IPS-NIHi11 (cell line): ENCODE measurements around the gene FBXW10.
A peak's percentile ranks its signal among the peaks of the same experiment; 100 is the strongest.
"Not testable (repeated sequence)": the region's sequence is repeated elsewhere in the genome, so short reads cannot be mapped to it uniquely, and the experiment has no call there.

Experiments
- DNase-seq: peaks from one replicate; pipeline ENCODE4 v3.0.0; 2012; ENCODE audit warnings: mixed read lengths, low spot score

Gene FBXW10

DNA sequence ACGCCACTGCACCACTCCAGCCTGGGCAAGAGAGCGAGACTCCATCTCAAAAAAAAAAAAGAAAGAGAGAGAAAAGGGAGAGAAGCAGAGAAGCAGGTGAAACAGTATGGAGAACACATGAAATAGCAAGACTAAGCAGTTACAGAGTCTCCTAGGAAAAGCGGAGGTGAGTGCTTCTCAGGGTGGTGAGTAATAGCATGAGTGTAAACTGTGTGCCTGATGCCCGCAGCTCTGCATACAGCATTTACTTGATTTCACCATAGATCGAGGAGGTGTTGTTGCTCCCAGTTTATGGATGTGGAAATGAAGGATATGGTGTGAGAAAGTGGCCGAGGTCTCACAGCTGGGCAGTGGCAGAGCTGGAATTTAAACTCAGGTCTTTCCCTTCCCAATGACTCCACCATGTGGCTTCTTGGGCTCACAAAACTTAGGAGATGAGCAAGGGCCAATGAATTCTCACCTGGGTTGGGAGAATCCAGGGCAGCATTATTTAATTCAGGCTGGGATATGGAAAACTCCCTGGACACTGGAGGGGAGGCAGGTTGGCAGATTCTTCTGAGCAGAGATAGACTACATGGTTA is 10.1 kb downstream of the FBXW10 start:
- DNase-seq, result not testable (repeated sequence)

DNA sequence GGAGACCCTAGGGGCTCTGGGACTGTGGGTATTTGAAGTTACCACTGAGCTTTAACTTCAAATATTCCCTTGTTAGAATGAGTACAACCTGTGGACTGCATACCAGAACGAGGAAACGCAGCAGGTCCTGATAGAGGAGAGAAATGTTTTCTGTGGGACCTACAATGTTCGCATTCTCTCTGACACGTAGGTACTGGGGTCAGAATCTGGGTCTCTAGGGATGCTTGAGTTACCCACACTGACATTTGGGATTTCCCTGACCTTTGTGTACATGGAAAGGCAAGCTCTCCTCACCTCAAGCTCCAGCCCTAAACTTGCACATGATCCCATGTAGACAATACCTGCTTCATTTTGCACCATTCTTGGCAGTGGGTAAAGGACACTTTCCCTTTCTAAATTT is 12.1 kb downstream of the FBXW10 start:
- DNase-seq, result not testable (repeated sequence)

DNA sequence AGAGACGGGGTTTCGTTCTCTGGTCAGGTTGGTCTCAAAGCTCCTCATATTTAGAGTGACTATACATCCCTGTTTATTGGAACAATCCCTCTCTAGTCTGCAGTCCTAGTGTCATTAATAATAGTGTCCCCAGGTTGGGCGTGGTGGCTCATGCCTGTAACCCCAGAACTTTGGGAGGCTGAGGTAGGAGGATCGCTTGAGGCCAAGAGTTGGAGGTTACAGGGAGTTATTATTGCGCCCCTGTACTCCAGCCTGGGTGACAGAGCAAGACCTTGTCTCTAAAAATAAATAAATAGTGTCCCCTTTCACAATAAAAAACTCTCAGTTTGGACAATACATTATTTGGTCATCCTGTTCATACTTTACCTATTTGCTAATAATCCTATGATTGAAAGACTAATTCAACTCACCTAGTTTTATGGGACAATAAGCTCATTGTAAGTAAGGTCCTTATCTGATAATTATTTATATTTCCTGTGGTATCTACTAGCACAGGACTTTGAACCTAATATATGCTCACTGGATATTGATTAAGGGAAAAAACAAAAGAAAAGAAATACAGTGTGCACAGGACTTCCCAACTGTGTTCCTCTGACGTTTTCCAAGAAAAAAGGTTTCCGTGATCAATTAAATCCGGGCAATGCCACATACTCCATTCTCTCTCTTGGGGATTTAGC is 13.7 kb downstream of the FBXW10 start:
- DNase-seq, result not testable (repeated sequence)

DNA sequence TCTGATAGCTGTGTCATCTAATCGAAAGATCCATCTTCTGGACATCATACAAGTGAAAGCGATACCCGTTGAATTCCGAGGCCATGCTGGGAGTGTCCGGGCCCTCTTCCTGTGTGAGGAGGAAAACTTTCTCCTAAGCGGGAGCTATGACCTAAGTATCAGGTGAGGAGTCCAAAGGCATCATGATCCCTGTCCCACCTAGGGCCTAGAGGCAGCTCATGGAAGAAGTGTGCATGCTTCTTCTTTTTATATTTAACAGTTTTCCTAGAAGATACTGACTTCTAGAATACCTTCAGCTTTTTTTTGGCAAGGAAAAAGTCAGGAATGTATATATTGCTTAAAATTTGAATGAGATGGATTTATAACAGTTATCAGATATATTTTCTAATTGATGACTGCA is 14.5 kb downstream of the FBXW10 start:
- not testable (repeated sequence) for DNase-seq

DNA sequence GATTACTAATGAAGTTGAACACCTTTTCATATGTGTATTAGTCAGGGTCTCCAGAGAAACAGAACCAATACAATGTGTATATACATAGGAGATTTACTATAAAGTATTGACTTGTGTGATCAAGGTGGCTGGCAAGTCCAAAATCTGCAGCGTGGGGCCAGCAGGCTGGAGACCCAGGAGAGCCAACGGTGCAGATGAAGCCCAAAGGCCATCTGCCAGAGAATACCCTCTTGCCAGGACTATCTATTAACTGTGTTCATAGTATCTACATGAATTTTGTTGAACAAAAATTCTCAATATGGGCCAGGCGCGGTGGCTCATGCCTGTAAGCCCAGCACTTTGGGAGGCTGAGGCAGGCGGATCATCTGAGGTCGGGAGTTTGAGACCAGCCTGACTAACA is 16.4 kb downstream of the FBXW10 start:
- DNase-seq, result not testable (repeated sequence)

DNA sequence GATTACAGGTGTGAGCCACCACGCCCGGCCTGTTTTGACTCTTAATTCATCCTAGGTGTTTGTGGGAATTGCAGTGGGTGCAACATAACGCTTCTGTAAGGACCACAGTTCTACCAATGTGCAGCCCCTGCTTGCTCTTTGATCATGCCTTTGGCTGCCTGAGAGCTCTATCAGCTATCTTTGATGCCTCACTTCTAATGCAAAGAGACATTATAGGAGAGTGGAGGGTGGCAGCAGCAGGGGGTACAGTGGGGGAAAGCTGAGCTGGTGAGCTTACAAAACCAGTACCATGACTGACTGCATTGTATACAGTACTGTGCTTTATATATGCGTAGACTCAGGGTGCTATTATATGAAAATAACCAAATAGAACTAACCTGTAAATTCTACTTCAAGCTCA is 26.7 kb downstream of the FBXW10 start:
- DNase-seq, result not testable (repeated sequence)

DNA sequence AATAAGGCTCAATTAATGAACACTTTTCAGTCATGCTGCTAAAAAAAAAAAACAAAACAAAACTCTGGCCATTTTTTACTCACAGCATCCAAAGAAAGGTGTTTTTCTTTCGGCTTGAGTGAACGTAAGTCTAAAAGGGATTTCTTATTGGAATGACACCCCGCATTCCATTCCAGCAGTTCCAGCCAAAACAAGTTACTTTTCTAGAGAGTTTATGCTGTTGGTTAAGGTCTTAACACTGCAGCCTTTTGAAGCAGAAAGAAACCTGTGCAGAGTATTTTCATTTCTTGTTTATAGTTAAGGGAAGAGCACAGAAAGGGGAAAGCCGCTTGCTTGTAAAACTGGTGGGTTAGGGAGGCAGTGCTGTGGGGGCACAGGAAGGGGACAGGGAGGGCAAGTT is 27.2 kb downstream of the FBXW10 start:
- not testable (repeated sequence) for DNase-seq

DNA sequence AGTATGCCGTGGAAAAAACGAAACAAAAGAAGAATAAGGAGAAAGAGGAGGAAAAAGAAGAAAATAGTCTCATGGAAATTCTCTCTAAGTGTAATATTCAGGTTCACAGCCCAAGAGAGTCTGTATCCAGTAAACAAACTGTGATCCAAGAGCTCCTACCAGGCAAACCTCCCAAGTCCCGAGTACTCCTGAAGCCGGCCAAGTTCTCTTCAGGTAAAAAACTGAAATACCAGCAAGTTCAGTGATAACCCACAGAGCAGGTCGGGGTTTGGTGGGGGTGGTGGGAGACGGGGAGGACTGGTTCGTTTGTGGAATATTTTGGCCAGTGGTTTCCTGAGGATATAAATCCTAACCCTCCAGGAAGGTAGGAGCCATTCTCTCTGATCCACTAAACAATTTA is 28.6 kb downstream of the FBXW10 start:
- DNase-seq, result no peak

DNA sequence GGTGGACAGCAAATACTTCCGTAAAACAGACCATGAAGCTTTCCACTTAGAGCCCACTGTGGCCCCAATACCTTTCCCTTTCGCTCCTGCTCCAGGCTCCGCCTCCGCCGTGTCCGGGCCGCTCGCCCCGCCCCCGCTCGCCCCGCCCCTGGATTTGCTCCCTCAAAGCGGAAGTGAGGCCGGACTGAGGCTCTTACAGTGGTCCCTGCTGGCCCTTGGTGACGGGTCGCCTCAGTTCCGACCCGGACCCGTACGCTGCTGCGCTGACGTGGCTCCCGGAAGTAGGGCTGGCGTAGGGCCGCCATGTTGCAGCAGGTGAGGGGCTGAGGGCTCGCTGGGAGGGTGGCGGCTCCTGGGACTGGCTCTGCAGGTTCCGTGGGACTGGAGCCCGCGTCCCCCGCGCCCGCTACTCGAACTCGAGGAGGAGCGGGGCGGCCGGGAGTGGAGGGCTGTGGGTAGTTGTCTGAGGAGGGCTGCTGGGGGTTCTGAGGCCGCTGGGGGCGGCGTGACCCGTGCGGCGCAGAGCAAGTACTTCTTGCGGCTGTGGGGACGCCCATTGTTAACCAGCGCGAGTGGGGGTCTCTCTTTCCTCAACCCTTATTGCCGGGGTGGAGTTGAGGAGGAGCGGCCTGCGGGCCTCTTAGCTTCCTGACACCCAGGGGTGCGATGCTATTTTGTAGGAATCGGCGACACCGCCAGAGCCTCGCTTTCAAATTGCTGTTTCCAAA is 37.3 kb downstream of the FBXW10 start, which contains the start of gene TVP23B:
TSS of gene TVP23B (plus strand) at position 193 of the 728 bp plus-strand sequence. CDS start at position 304, 111 bp downstream.
- DNase-seq, result peak; percentile 73

DNA sequence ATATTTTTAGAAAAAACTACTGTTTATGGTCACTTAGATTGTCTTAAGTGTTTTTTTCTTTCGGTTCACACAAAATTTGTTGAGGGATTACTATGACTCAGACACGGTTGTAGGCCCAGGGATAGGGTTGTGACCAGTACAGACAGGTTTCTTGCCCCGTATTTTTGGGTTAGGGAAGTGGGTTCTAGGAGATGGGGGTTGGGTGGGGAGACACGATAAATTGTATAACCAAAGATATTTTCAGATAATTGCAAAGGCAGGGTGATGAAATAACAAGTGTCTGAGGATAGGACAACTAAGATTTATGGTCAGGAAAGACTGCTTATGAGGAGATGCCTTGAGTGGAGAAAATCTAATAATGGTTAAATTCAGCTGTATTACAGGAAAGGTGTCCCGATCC is 38.0 kb downstream of the FBXW10 start:
- DNase-seq, result not testable (repeated sequence)

DNA sequence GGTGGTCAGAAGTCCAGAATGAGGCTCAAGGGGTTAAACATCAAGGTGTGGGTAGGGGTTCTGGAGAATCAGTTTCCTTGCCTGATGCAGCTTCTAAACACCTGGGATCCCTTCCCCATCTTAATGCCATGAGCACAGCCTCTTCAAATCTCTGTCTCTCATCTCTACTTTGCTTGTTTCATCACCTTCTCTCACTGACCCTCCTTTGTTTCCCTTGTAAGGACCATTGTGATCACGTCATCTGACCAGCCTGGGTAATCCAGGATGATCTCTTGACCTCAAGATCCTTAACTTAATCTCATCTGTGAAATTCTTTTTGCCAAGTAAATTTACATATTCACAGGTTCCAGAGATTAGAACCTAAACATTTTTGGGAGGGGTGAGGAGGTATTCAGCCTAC is 42.1 kb downstream of the FBXW10 start:
- DNase-seq, result not testable (repeated sequence)

DNA sequence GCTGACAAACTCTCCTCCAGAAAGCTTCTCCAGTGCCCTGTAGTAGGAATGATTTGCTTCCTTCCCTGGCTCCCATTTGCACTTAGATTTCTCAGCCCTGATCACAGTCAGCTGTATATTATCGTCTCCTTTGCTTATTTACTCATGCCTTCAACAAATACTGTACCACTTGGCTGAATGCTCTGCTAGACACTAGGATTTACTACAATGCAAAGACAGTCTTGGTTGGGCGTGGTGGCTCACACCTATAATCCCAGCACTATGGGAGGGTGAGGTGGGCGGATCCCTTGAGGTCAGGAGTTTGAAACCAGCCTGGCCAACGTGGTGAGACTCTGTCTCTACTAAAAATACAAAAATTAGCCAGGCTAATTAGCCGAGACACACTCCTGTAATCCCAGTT is 43.0 kb downstream of the FBXW10 start:
- not testable (repeated sequence) for DNase-seq

DNA sequence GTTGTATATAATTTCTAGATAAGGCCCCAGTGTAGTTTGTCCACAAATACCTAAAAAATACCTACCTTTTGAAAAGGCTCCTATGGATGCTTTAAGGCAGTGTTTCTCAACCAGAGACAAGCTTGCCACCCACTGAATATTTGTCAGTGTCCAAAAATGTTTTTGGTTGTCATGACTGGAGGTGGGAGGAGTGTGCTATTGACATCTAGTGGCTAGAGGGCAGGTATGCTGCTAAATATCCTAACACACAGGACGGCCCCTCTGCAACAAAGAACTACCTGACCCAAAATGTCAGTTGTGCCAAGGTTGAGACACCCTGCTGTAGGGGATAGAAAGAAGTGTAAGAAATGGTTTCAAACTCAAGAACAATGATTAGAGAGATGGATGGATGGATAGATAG is 47.5 kb downstream of the FBXW10 start:
- DNase-seq, result not testable (repeated sequence)

DNA sequence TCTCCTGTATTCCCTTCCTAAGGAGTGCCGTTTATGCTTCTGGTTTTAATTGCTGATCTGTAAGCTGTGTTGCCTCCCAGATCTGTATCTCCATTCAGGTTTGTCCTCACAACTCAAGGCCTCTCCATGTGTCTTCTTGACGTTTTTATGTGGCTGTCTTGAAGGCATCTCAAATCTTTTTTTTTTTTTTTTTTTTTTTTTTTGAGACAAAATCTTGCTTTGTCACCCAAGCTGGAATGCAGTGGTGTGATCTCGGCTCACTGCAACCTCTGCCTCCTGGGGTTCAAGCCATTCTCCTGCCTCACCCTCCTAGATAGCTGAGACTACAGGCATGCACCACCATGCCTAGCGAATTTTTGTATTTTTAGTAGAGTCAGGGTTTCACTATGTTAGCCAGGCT is 51.0 kb downstream of the FBXW10 start:
- not testable (repeated sequence) for DNase-seq

DNA sequence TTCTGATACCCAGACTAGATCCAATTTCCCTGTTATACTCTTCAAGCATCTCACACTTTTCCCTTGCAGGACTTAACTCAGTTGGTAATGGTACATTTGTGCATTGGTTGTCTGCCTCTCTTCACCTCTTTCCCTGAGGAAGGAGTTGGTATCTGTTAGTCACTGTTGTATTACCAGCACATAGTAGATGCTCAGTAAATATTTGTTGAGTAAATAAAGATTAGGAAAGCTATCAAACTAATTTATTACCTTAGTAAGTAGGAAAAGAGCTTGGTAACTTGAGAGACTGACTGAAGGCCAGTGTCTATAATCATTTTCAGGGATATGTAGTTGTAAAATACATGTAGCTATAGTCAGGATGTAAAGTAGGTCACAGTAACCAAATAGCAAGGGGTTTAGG is 53.0 kb downstream of the FBXW10 start:
- not testable (repeated sequence) for DNase-seq

DNA sequence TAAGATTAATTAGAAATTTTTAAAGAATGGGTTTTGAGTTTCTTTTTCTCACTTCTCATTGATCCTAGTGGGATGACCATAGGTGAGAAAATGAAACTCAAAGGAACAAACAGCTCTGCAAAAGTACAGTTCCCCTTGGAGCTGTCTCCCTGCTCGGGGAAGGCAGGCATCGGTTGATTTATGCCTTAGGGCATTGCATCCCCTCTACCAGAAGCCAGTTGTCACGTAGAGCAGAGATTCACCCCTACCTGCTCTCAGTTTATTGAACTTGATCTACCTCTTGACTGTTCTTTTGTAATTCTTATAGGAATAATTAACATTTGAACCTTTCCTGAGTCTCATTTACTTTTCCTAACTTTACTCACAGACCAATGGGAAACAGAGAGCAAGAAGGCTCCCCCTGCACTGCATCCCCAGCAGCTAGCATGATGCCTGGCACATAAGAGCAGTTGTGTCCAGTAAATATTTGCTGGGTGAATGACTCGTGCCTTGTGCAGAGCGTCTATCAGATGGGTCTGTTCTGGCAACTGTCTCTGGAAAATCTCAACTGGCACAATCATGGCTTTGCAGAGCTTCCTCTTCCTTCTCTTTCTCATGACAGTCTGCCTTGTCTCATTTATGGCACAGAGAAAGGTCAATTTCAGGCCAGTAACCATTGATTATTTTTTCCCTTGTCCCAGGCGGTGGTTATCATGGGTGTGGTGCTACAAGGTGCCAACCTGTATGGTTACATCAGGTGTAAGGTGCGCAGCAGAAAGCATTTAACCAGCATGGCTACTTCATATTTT is 59.8 kb downstream of the FBXW10 start:
- DNase-seq, result not testable (repeated sequence)

DNA sequence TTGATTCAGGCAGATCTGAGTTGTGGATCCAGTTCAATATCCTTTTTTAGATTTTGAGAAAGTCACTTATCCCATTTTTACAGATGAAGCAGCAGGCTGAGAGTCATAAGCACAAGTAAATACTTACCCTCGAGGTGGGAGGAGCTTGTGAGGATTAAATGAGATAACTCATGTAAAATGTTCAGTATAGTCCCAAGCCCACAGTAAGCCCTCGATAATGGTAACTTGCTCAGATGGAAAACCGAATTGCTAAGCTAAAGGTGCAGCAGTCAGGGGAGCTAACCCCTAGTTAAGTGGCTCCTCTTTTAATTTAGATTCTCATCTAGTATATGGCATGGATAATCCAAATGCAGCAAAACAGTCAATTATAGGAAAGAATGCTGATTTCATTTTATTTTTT is 72.1 kb downstream of the FBXW10 start:
- not testable (repeated sequence) for DNase-seq

DNA sequence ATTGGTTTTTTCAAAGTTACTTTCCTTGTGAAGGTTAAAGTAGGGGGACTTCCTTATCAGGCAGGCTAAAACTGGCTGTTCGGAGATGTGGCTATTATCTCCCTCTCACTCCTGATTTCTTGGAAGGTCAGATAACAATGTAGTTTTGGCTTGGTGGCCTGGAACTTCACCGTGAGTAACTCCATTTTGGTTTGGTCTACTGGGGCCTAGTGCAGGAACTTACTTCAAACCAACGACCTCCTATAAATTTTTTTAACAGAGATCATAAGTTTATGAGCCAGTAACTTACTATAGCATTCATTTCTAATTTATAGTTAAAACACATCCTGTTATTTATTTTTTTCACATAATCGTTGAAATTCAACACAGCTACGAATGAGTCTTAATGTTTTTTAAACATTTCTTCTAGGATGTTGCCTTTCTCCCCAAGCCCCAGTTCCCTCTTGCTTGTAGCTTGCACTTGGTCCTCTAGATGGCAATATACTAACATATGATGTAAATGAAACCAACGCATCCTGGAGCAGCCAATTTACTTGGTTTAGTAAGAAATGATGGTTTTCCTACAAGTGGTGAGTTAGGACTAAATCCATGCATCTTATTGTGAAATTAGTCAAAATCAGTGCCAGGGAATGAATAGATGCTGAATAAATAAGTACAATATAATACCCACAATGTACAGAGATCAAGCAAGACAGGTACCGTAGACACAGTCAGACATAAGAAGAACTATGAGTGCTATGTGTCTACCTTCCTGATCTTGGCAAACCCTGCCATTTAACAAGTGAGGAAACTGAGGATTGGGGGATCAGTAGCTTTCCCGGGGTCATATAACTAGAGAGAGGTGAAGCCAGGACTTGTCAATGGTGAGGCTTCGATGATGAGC is 72.9 kb downstream of the FBXW10 start:
- peak; percentile 17 for DNase-seq

DNA sequence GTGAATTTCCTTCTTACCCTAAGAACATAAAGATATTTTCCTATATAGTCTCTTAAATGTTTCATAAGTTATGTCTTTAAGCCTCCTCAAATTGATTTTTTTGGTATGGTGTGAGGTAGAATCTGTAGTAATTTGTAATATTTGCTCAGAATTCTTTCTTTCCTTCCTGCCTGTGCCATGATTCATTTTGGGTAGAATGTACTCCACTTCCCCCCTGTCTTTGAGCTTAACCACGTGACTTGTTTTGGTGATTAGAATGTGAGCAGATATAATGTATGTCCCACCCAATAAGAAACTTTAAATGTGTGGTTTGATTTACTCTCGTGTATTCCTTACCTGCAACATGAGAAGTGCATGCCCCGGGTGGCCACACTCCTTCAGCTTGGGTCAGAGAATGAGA is 77.6 kb downstream of the FBXW10 start:
- DNase-seq, result not testable (repeated sequence)

DNA sequence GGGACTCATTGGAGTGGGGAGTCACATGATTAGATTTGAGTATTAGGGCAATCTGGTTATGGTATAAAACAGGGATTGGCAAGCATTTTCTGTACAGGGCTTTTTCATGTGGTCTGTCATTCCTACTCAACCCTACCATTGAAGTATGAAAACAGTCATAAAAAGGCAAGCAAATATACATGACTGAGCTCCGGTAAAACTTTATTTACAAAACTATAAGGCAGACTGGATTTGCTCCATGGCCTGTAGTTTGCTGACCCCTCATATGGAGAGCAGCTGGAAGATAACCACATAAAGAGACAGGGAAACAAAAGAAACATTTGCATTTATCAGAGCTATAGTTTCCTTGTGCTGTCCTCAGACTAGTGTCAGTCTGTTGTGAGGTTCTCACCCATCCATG is 83.8 kb downstream of the FBXW10 start:
- DNase-seq, result not testable (repeated sequence)
